Heart right ventricle (tissue), 16 donors: Measurements from ENCODE around the gene TBRG4. TPM values are rescaled to one million over a fixed set of nuclear protein-coding genes. Genes with fewer than 3 reads are reported as not detected.

ENCODE experiments used
- ATAC-seq, 8 donors: fragments of 200-7000 bp; cut with Tn5 transposase; one replicate each; pipeline ENCODE4 v1.9.1; 2020; ENCODE audit warnings: mild to moderate bottlenecking in 8 of 8, moderate library complexity in 8 of 8, moderate number of reproducible peaks in 1 of 8
- DNase-seq, 2 donors: peaks; one replicate each; pipeline ENCODE4 v3.0.0-alpha.2; 2020
- H3K27ac ChIP-seq, 10 donors: fragments of 200-600 bp; sonication (generic) in 2 of 10; one replicate each; pipeline versions ENCODE4 v1.5.0 to v1.8.0; 2020 to 2022; ENCODE audit warnings: mild to moderate bottlenecking in 3 of 10
- H3K27me3 ChIP-seq, 7 donors: fragments of 200-600 bp; one replicate each; pipeline ENCODE4 v1.8.0; 2021 to 2022; ENCODE audit warnings: mild to moderate bottlenecking in 2 of 7
- H3K36me3 ChIP-seq, 9 donors: fragments of 200-600 bp; sonication (generic) in 1 of 9; one replicate each; pipeline versions ENCODE4 v1.5.0 to v1.8.0; 2020 to 2022; ENCODE audit warnings: mild to moderate bottlenecking in 2 of 9
- H3K4me1 ChIP-seq, 9 donors: fragments of 200-600 bp; sonication (generic) in 1 of 9; one replicate each; pipeline versions ENCODE4 v1.5.0 to v1.8.0; 2020 to 2022; ENCODE audit warnings: mild to moderate bottlenecking in 4 of 9
- H3K4me3 ChIP-seq, 10 donors: fragments of 200-600 bp; sonication (generic) in 2 of 10; one replicate each; pipeline versions ENCODE4 v1.5.0 to v1.8.0; 2020 to 2022; ENCODE audit warnings: mild to moderate bottlenecking in 7 of 10, moderate library complexity in 2 of 10
- H3K9me3 ChIP-seq, 11 donors: fragments of 200-600 bp in 10 of 11; sonication (generic) in 2 of 11; one replicate each; pipeline versions ENCODE4 v1.5.0 to v1.8.0; 2013 to 2022; ENCODE audit warnings: mild to moderate bottlenecking in 2 of 11, control low read depth in 1 of 11, moderate library complexity in 1 of 11
- CTCF ChIP-seq, 9 donors: fragments of 200-600 bp; sonication (generic) in 2 of 9; IDR thresholded peaks; one replicate each; pipeline versions ENCODE4 v1.5.0 to v1.8.0; 2021 to 2022; ENCODE audit warnings: antibody characterized with exemption in 9 of 9, mild to moderate bottlenecking in 5 of 9, moderate library complexity in 1 of 9
- WGBS, 2 donors: extraction: QIAGEN DNeasy Blood & Tissue Kit; methylation state at CpG; one replicate each; pipeline ENCODE4 v1.1.7; 2013; ENCODE audit warnings: inconsistent platforms in 1 of 2; 5-methylcytosine and 5-hydroxymethylcytosine counted together
- intact Hi-C, 10 donors: fragments of 100-400 bp; cut with DNase I; formaldehyde crosslinking; loops; one replicate each; pipeline versions ENCODE4 v1.11.1 to v1.14.2; 2022
- polyA plus RNA-seq, 2 donors: library from polyadenylated mRNA; stranded (reverse); fragments of 200-250 nt; gene quantifications; one replicate each; pipeline ENCODE4 v1.2.3, GENCODE V29; 2013
- total RNA-seq, 10 donors: library from RNA; stranded (reverse); fragmentation: NEBNext Ultra II Directional in 3 of 10; extraction: Animal tissue kit (Norgen Biotek cat#: 25700) in 3 of 10; gene quantifications; one replicate each; pipeline versions ENCODE4 v1.2.1 to v1.2.4, GENCODE V29; 2021 to 2023
- donor health status: Arrhythmogenic right ventricular cardiomyopathy.
- donor health status: ischemic (EF 13 %, LVEDD 7.1; RV severe dilation, severe dysfunction).
- donor health status: healthy with polysubstance abuse.
- donor health status: DM: no; HTN: yes; CAD: no.
- donor health status: DM: no; HTN: no; CAD: no.
- donor health status: ischemic (EF 25% LVEDD 6.9; RV normal size, moderate dysfunction).
- donor health status: ischemic (EF 25% LVEDD 5.7; RV mildly dilated, moderate dysfunction).
- donor health status: healthy.
- donor health status: DM: yes; HTN: yes; CAD: no.
- donor health status: Ischemic cardiomyopathy.
- donor health status: ischemic (EF 35%, LVEDD 5.7; RV mildly dilated, moderate dysfunction).
- donor health status: nonischemic (EF 11% LVEDD 7.7; RV severe dilation, severe dysfunction).
- donor health status: DM: yes; HTN: yes; CAD: no.
- donor health status: PGD.
- donor health status: ischemic (EF 29% LVEDD 5.4; RV normal size, mild dysfunction).
- donor health status: nonischemic (EF 23%, LVEDD 6.1; RV moderate dilation, normal function).

Gene TBRG4
- total and polyA plus RNA-seq, 12 donors, result 57.1 to 93.9 (median 67.4) TPM

GRCh38 chr7:45145881-45146280 lies 34.4 kb upstream of the TBRG4 start:
- H3K36me3 ChIP-seq, result no peaks in the 10 kb centered on the region
- H3K4me1 ChIP-seq, result no peaks in the 10 kb centered on the region
- H3K27ac ChIP-seq, result no peak overlapping the region
- TF ChIP-seq CTCF (IDR thresholded peaks at IDR 0.05), result no peak
- no peak for ATAC-seq
- no peaks in the 10 kb centered on the region for H3K9me3 ChIP-seq
- WGBS, 2 donors, result 78 to 86% methylated on average over 7 of the region's 7 CpGs
- DNase-seq, result no peak
- intact Hi-C loops, result no loop called here
- no peak overlapping the region for H3K4me3 ChIP-seq
- peaks cover 0 to 35% (median 17%) of the 10 kb centered on the region in 7 donors for H3K27me3 ChIP-seq

- no peaks in the 10 kb centered on the region for H3K4me1 ChIP-seq
- intact Hi-C loops, result no loop called here
- ATAC-seq (no peak), DNase-seq (no peak)
- H3K9me3 ChIP-seq, result no peaks in the 10 kb centered on the region
- H3K36me3 ChIP-seq, result no peaks in the 10 kb centered on the region
- H3K4me3 ChIP-seq, result no peak overlapping the region
- no peak for TF ChIP-seq CTCF (IDR thresholded peaks at IDR 0.05)
- H3K27me3 ChIP-seq, result peaks cover 0 to 33% (median 15%) of the 10 kb centered on the region in 7 donors
- 91 to 96% methylated on average over 4 of the region's 4 CpGs for WGBS, 2 donors
- no peak overlapping the region for H3K27ac ChIP-seq
These were observed 32.1 kb upstream of the TBRG4 start for GRCh38 chr7:45143616-45144015.

- no peaks in the 10 kb centered on the region for H3K9me3 ChIP-seq
- WGBS, 2 donors, result 80 to 83% methylated on average over 4 of the region's 4 CpGs
- no peak overlapping the region for H3K27ac ChIP-seq
- intact Hi-C loops, result no loop called here
- no peaks in the 10 kb centered on the region for H3K36me3 ChIP-seq
- H3K27me3 ChIP-seq, result peaks cover 0 to 12% (median 0%) of the 10 kb centered on the region in 7 donors
- no peak for TF ChIP-seq CTCF (IDR thresholded peaks at IDR 0.05)
- H3K4me3 ChIP-seq, result no peak overlapping the region
- ATAC-seq (no peak), DNase-seq (no peak)
- H3K4me1 ChIP-seq, result no peaks in the 10 kb centered on the region
These were observed 29.3 kb upstream of the TBRG4 start for GRCh38 chr7:45140827-45141226.

DNA sequence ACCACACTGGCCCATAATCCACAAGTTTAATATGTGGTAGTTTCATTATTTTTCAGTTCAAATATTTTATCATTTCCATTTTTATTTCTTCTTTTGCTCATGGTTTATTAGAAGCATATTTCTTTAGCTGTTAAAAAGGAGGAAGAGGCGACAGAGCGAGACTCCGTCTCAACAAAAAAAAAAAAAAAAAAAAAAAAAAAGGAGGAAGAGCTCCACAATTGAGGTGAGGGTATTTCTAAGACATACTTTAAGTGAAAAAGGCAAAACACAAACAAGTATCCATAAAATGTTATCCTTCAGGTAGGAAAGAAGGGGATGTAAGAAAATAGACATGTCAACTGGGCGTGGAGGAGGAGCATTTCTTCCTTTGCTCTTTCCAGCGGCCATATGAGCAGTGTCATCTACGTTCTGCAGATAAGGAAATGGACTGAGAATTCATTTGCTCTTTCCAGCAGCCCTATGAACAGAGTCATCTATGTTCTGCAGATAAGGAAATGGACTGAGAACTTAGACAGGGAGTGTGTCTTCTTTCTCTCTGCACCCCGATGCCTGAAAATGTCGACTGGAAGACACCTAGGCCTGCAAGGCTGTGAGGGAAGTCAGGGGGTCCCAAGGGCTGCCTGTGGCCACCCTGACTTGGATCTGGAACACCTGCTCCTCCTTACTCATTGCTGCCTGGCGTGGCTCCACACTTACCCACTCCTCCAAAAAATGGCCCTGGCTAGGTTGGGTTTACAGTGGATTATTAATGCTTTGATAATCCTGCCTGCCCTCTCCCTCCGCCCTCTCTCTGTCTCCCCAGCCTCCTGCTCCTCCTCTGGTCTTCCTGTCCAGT lies 27.2 kb upstream of the TBRG4 start:
- 65 to 68% methylated on average over 10 of the region's 10 CpGs for WGBS, 2 donors

More for the DNA sequence above, 27.2 kb upstream of the TBRG4 start:
- no peaks in the 10 kb centered on the region for H3K9me3 ChIP-seq
- H3K4me1 ChIP-seq, result no peaks in the 10 kb centered on the region
- H3K27me3 ChIP-seq, result peaks cover 0 to 4% (median 0%) of the 10 kb centered on the region in 7 donors
- no peak for TF ChIP-seq CTCF (IDR thresholded peaks at IDR 0.05)
- H3K27ac ChIP-seq, result no peak overlapping the region
- no peak overlapping the region for H3K4me3 ChIP-seq
- DNase-seq (no peak), ATAC-seq (no peak)
- intact Hi-C loops, result loop anchor here (5.0 to 10.0 kb wide), 7 partner anchors 64 to 554 kb away; partner anchors contain the start of gene TMED4 (in 6 of the 10)
- H3K36me3 ChIP-seq, result no peaks in the 10 kb centered on the region
